Measurements from ENCODE around the gene IDH3A.

DNA sequence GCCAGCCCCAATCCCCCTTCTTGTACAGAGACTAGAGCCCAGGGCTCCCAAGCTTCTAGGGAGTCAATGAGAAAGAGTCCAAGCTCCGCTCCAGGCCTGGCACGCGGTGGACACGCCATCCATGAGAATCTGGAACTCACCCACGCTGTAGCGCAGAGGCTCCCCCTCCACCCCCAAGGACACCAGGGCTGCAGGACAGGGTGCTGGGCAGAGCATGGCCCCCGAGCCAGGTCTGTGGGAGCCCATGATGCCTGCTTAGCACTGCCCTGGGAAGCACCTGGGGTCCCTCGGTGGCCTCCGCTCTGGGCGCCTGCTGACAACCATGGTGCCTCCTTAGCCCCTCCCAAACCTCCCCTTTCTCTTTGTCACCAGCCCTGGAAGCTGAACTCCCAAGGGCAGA lies 56.7 kb downstream of the IDH3A start:
- TF ChIP-seq, protein P1, sequence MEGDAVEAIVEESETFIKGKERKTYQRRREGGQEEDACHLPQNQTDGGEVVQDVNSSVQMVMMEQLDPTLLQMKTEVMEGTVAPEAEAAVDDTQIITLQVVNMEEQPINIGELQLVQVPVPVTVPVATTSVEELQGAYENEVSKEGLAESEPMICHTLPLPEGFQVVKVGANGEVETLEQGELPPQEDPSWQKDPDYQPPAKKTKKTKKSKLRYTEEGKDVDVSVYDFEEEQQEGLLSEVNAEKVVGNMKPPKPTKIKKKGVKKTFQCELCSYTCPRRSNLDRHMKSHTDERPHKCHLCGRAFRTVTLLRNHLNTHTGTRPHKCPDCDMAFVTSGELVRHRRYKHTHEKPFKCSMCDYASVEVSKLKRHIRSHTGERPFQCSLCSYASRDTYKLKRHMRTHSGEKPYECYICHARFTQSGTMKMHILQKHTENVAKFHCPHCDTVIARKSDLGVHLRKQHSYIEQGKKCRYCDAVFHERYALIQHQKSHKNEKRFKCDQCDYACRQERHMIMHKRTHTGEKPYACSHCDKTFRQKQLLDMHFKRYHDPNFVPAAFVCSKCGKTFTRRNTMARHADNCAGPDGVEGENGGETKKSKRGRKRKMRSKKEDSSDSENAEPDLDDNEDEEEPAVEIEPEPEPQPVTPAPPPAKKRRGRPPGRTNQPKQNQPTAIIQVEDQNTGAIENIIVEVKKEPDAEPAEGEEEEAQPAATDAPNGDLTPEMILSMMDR (IDR thresholded peaks at IDR 0.05) = no peak
- TF ChIP-seq POLR2AphosphoS5 (IDR thresholded peaks at IDR 0.05) = no peak
